ENCODE results near the gene PIGB. TPM values are rescaled to one million over a fixed set of nuclear protein-coding genes. Genes with fewer than 3 reads are reported as not detected.

PIGB gene
- total and polyA plus RNA-seq, 2 donors = 8.5 to 14.1 TPM

Other genes starting within 250 kb of the PIGB start
- 136 TPM for gene RSL24D1, start 122.3 kb upstream of the PIGB start, total RNA-seq
- 76.8 TPM for gene RSL24D1, start 122.3 kb upstream of the PIGB start, polyA plus RNA-seq
- 17.2 TPM for gene RAB27A, start 29.4 kb upstream of the PIGB start, total RNA-seq
- gene RAB27A, start 29.4 kb upstream of the PIGB start, polyA plus RNA-seq = 30.8 TPM
- 16.0 TPM for gene PIGBOS1, start 99 bp upstream of the PIGB start, total RNA-seq
- gene PIGBOS1, start 99 bp upstream of the PIGB start, polyA plus RNA-seq = 22.9 TPM
- gene CCPG1, start 89.1 kb downstream of the PIGB start, total RNA-seq = 52.3 TPM
- 38.8 TPM for gene CCPG1, start 89.1 kb downstream of the PIGB start, polyA plus RNA-seq
- 3.8 TPM for gene PIERCE2, start 89.3 kb downstream of the PIGB start, total RNA-seq
- 2.4 TPM for gene PIERCE2, start 89.3 kb downstream of the PIGB start, polyA plus RNA-seq
- gene DNAAF4, start 189.0 kb downstream of the PIGB start, total RNA-seq = 7.3 TPM
- 2.1 TPM for gene DNAAF4, start 189.0 kb downstream of the PIGB start, polyA plus RNA-seq